Right ventricle myocardium inferior (tissue), 1 donor: ENCODE results near the gene FOXP1. TPM values are rescaled to one million over a fixed set of nuclear protein-coding genes. Genes with fewer than 3 reads are reported as not detected.

Experiments used
- ATAC-seq: fragments of 200-7000 bp; cut with Tn5 transposase; one replicate; pipeline ENCODE4 v1.9.1; 2020; ENCODE audit warnings: mild to moderate bottlenecking, moderate library complexity
- DNase-seq: peaks from one replicate; pipeline ENCODE4 v3.0.0; 2021; ENCODE audit errors: missing footprints
- intact Hi-C: fragments of 100-400 bp; cut with DNase I; formaldehyde crosslinking; loops from one replicate; pipeline ENCODE4 v1.11.0; 2022
- total RNA-seq: library from RNA; stranded (reverse); fragmentation: NEBNext Ultra II Directional; extraction: Animal tissue kit (Norgen Biotek cat#: 25700); gene quantifications from one replicate; pipeline ENCODE4 v1.2.1, GENCODE V29; 2021
- donor health status: DM: no; HTN: yes; CAD: no; lungs with severe emphysema.

Gene FOXP1
- total RNA-seq, 1 donor from 2014 or later, result 38.5 TPM

DNA sequence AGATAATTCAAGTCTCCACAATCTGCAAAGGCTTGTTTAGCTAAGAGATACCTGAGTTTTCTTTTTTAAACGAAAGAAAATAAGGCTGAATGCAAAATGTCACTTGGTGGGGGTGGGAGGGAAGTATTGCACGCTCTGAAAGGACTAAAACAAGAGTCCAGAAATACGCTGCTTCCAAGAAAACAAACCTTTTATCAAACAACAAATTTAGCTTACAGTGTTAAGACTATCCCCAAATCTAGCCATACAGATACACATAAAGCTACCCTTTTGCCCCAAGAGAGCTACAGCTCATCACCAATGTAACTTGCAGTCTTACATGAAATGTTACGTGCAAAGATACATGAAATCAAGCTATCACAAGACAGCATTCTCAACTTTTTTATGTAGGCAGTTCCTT, 522.5 kb downstream of the FOXP1 start:
- ATAC-seq (no peak), DNase-seq (no peak)
- intact Hi-C loops, result loop anchor here (5.0 kb wide), 3 partner anchors 34 to 186 kb away; no protein-coding TSS in a partner anchor

- ATAC-seq, result no peak
- no peak for DNase-seq
- intact Hi-C loops, result loop anchor here (5.0 kb wide), 3 partner anchors 33 to 187 kb away; no protein-coding TSS in a partner anchor
These were observed 523.0 kb downstream of the FOXP1 start for GRCh38 chr3:71060536-71060935.

DNA sequence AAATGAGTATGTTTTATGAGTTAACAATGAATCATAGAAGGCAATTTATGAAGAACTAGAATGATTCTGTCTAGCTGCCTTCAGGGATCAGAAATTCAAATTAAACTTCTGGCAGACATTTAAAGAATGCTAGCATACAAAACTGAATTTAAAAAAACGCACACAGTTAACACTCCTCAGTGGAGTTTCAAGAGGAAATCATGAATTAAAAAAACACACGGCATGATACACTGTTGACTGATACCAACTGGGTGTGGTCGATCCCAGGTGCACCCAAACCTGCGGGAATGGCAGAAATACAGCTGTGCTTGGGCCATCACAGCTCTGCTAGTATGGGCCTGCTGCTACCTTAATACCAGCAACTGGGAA, 526.0 kb downstream of the FOXP1 start:
- intact Hi-C loops, result no loop called here
- no peak for DNase-seq
- no peak for ATAC-seq

GRCh38 chr3:71056327-71056726, 527.2 kb downstream of the FOXP1 start:
- ATAC-seq (no peak), DNase-seq (no peak)
- intact Hi-C loops, result no loop called here

GRCh38 chr3:71055257-71056001, 528.1 kb downstream of the FOXP1 start:
- no peak for ATAC-seq
- DNase-seq, result no peak
- intact Hi-C loops, result no loop called here

DNA sequence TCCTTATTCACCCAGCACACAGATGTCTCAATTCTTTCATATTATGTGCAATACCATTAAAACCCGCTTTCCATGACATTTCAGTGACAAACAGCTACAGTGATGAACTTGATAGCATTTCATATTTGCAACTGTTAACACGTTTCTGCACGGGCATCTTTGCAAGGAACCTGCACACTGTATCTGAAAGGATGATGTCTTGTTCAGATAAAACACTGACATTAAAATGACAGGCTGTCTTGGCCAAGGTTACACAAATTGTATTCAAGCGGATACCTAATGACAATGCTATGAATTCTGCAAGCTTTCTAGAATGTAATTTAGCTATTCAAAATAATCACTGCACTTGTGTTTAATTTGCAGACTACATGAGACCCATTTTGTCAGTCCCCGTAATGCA, 529.2 kb downstream of the FOXP1 start:
- DNase-seq (no peak), ATAC-seq (no peak)
- intact Hi-C loops, result no loop called here

DNA sequence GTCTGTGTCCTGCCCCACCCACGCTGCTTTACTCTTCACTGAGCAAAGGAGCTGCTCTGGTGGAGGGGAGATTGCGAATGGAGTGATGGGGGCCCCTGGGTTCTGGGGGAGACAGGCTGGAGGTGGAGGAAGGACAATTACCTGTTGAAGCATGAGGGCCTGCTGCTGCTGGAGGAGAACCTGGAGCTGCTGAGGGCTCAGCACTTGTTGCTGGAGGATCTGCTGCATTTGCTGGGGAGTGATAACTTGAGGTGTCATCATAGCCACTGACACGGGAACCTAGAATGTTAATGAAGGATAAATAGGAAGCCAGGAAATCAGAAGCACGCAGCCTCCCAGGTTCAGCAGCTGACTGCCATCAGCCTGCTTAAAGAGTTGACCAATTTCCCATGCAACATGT, 530.0 kb downstream of the FOXP1 start:
- DNase-seq, result no peak
- intact Hi-C loops, result no loop called here
- ATAC-seq, result no peak

- ATAC-seq (peak; percentile 73), DNase-seq (no peak)
- intact Hi-C loops, result no loop called here
These were observed 530.8 kb downstream of the FOXP1 start for GRCh38 chr3:71052716-71053115.

DNA sequence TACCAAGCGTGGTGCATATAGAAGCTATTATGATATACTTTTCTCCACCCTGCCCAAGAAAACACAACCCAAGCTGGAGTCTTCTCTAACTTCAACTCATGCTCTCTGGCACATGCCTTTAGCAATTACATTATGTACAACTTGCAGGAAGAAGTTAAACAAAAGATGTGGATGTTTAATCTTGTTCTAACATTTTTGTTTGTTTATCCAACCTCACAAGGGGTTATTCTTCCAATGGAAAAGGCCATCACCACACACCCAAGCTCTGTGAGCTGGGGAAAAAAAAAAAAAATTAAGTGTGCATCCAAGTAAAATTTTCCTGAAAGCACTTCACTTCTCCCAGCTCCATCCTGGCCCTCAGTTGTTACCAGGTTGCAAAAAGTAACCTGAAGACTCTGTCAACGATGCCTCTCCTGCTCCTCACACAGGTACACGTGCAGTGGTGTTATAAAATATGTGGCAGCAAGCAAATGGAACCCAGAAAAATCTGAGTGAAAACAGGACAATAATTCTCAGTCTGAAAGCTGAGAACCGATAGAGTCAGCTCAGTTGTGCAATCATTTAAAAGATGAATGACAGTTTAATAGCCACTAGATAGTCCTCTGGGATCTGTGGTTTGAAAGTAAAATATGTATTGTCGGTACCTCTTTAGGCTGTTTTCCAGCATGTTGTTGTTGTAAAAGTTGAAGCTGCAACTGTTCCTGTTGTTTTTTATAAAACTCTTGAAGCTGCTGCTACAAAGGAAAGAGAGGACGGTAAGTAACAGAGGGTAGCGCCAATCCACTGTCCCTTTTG, 531.4 kb downstream of the FOXP1 start:
- ATAC-seq (no peak), DNase-seq (no peak)
- intact Hi-C loops, result no loop called here

DNA sequence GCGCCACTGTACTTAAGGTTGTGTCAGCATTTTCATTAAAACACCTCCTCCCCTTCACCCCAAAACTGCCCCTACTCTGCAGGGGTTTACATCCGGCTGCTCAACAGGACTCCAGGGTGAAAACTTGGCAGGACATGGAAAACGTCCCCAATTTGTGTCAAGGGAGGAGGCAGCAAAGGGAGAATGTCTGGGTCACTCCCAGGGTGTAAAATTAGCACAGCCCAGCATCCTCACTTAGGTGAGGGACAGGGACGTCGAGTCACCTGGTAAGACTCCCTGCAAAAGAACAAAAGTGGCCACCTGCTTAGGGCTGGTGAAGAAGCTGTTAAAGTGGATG, 532.3 kb downstream of the FOXP1 start:
- intact Hi-C loops, result no loop called here
- DNase-seq, result no peak
- ATAC-seq, result no peak

GRCh38 chr3:71050538-71051258, 532.8 kb downstream of the FOXP1 start:
- ATAC-seq (no peak), DNase-seq (no peak)
- intact Hi-C loops, result no loop called here

DNA sequence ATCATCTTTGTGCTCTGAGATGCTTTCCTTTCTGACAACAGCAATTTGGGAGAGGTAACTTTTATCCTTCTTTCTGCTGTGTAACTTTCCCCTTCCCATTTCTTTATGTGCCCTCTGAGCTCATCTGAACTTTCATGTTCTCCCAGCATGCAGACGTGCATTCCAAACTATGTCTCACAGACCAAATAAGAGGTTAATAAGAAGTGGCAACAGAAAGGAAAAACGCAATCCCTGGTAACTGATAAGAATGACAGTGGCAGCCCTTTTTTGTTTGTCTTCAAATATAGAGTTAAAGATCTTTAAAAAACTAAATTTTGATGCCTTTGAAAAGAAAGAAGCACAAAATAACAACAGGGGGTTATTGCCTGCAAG, 533.4 kb downstream of the FOXP1 start:
- intact Hi-C loops, result no loop called here
- DNase-seq, result no peak
- ATAC-seq, result no peak

GRCh38 chr3:71048948-71049347, 534.6 kb downstream of the FOXP1 start:
- ATAC-seq, result no peak
- DNase-seq, result no peak
- intact Hi-C loops, result no loop called here

GRCh38 chr3:71047616-71048531, 535.7 kb downstream of the FOXP1 start:
- intact Hi-C loops, result no loop called here

DNA sequence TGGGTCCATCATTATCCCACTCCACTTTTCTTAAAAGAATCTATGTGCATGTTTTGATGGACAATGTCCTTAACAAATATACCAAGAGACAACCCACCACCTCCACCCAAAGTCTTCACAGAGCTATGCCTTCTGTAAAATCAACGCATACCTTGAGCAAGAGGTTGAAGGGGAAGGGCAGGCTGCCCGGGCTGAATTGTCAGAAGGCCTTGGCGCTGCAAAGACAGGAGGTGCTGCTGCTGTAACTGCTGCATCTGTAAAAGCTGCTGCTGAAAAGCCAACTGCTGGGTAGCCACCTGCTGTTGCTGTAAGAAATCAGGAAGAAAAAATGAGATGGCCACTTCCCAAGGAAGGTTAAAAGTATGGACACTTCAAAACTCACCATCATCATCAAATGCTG, 536.7 kb downstream of the FOXP1 start:
- DNase-seq, result no peak
- no peak for ATAC-seq
- intact Hi-C loops, result no loop called here

More at GRCh38 chr3:71047616-71048531, 535.7 kb downstream of the FOXP1 start:
- no peak for ATAC-seq
- DNase-seq, result no peak

GRCh38 chr3:71045917-71046282, 537.6 kb downstream of the FOXP1 start:
- ATAC-seq (no peak), DNase-seq (no peak)
- intact Hi-C loops, result loop anchor here (2.0 kb wide), 1 partner anchor 67 kb away; no protein-coding TSS in a partner anchor

GRCh38 chr3:71045212-71045916, 538.2 kb downstream of the FOXP1 start:
- intact Hi-C loops, result loop anchor here (2.0 kb wide), 1 partner anchor 67 kb away; no protein-coding TSS in a partner anchor
- ATAC-seq, result no peak
- no peak for DNase-seq

- ATAC-seq (no peak), DNase-seq (no peak)
- intact Hi-C loops, result no loop called here
These were observed 540.8 kb downstream of the FOXP1 start for GRCh38 chr3:71042759-71043158.
